AG04450 (cell line): ENCODE results near the gene EMSY. TPM values are rescaled to one million over a fixed set of nuclear protein-coding genes. Genes with fewer than 3 reads are reported as not detected.

ENCODE experiments used
- CTCF ChIA-PET: fragments of 300-600, 350-600 bp; formaldehyde crosslinking; extraction: SDS; loops from one replicate; lab custom pipeline; 2022; ENCODE audit warnings: antibody characterized with exemption, inconsistent platforms; lab: Charles Lee
- POLR2A ChIA-PET: fragments of 350-600 bp; formaldehyde crosslinking; extraction: SDS; loops from one replicate; lab custom pipeline; 2021; ENCODE audit warnings: antibody characterized with exemption, inconsistent platforms; lab: Yijun Ruan, JAX
- DNase-seq: peaks from one replicate; pipeline ENCODE4 v3.0.0-alpha.2; 2011; ENCODE audit warnings: low read depth, low spot score
- H3K27ac ChIP-seq: one replicate; pipeline ENCODE4 v1.5.1; 2012; ENCODE audit warnings: low read depth, low read length, control low read depth
- H3K27me3 ChIP-seq: one replicate; pipeline ENCODE4 v1.6.0; 2012; ENCODE audit warnings: low read length; ENCODE audit not compliant: control insufficient read depth, insufficient read depth
- H3K4me3 ChIP-seq: 2 replicates; pipeline ENCODE4 v1.5.1; 2011; ENCODE audit warnings: mild to moderate bottlenecking, low read depth, low read length, control low read depth
- H3K9me3 ChIP-seq: 2 replicates; pipeline ENCODE4 v1.5.1; 2012; ENCODE audit warnings: low read length; ENCODE audit not compliant: control insufficient read depth, insufficient read depth
- polyA plus RNA-seq: library from polyadenylated mRNA; depleted of rRNA; stranded (reverse); fragments of >200 nt; gene quantifications from 2 replicates; pipeline ENCODE4 v1.2.3, GENCODE V29; 2011; rRNA removed
- small RNA-seq: library from RNA; depleted of rRNA; stranded (forward); fragments of <200 nt; gene quantifications from one replicate; pipeline ENCODE3, GENCODE V24; 2012; ENCODE audit warnings: low read depth; ENCODE audit not compliant: insufficient read length
- TF ChIP-seq, protein P1 (sequence below): IDR thresholded peaks from 2 replicates; pipeline ENCODE4 v1.5.1; 2011; ENCODE audit warnings: low read depth, low read length, control low read depth, inconsistent platforms

The EMSY gene
- polyA plus RNA-seq, 1 experiment = 18.6 TPM

DNA sequence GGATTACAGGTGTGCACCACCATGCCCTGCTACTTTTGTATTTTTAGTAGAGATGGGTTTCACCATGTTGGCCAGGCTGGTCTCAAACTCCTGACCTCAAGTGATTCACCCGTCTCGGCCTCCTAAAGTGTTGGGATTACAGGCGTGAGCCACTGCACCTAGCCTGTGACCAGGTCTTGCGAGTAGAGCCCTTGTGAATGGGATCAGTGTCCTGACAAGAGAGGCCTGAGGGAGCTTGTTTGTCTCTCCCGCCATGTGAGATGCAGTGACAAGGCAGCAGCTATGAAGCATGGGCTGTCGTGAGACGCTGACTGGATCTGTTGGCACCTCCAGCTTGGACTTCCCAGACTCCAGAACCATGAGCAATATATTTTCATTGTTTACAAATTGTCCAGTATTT, 156.5 kb downstream of the EMSY start:
- CTCF ChIA-PET = interaction anchor here (1.3 kb wide), 1 partner anchor 11 kb away, joined by 3 read pairs; no protein-coding TSS in a partner anchor

DNA sequence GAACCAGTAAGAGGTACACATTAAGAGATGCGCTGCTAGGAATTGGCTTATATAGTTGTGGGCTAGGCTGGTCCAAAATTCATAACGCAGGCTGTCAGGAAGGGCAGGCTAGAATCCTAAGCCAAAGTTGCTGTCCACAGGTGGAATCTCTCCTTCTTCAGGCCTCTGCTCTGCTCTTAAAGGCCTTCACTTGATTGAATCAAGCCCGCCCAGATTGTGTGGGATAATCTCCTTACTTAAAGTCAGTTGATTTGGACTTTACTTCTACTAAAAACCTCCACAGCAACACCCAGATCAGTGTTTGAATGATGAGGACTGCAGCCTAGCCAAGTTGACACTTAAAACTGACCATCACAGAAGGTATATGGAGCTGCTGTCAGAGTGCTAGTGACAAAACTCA, 156.9 kb downstream of the EMSY start:
- POLR2A ChIA-PET = no interaction called here
- H3K27me3 ChIP-seq = no peaks in the 10 kb centered on the region
- CTCF ChIA-PET = interaction anchor here (1.3 kb wide), 1 partner anchor 10 kb away, joined by 3 read pairs; no protein-coding TSS in a partner anchor

More for the DNA sequence above, 156.5 kb downstream of the EMSY start:
- H3K27ac ChIP-seq = no peak overlapping the region
- TF ChIP-seq, protein P1, sequence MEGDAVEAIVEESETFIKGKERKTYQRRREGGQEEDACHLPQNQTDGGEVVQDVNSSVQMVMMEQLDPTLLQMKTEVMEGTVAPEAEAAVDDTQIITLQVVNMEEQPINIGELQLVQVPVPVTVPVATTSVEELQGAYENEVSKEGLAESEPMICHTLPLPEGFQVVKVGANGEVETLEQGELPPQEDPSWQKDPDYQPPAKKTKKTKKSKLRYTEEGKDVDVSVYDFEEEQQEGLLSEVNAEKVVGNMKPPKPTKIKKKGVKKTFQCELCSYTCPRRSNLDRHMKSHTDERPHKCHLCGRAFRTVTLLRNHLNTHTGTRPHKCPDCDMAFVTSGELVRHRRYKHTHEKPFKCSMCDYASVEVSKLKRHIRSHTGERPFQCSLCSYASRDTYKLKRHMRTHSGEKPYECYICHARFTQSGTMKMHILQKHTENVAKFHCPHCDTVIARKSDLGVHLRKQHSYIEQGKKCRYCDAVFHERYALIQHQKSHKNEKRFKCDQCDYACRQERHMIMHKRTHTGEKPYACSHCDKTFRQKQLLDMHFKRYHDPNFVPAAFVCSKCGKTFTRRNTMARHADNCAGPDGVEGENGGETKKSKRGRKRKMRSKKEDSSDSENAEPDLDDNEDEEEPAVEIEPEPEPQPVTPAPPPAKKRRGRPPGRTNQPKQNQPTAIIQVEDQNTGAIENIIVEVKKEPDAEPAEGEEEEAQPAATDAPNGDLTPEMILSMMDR = no peak
- POLR2A ChIA-PET = no interaction called here
- H3K27me3 ChIP-seq = no peaks in the 10 kb centered on the region
- DNase-seq = no peak
- no peak overlapping the region for H3K4me3 ChIP-seq
- peaks cover 2% of the 10 kb centered on the region; the same call in 1 of the 2 replicates for H3K9me3 ChIP-seq

DNA sequence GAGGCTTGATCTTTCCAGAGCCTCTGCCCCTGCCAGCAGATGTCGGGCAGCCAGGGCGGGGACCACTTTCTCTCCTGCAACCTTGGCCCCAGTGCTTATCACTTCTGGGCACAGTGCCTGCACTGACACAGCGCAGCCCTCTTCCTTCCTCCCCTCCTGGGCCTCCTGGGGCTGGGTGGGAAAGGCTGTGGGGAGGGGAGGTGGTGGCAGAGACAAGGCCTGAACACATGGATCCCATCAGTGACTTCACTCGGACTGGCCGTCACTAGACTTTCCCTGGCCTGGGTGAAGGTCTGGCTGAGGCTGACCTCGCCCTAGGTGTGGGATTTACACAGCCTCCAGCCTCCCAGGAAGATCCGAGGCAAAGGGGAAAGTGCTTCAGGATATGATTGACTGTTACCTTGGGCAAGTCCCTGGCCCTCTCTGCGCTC, 157.6 kb downstream of the EMSY start:
- POLR2A ChIA-PET = no interaction called here
- Histone ChIP-seq H3K9me3 (peaks cover 2% of the 10 kb centered on the region; the same call in 1 of the 2 replicates), H3K4me3 (no peak overlapping the region), H3K27ac (no peak overlapping the region), H3K27me3 (no peaks in the 10 kb centered on the region)
- TF ChIP-seq, protein P1 = no peak
- CTCF ChIA-PET = no interaction called here
- no peak for DNase-seq

More for the DNA sequence above, 156.9 kb downstream of the EMSY start:
- TF ChIP-seq, protein P1 = no peak
- H3K27ac ChIP-seq = no peak overlapping the region
- peaks cover 2% of the 10 kb centered on the region; the same call in 1 of the 2 replicates for H3K9me3 ChIP-seq
- H3K4me3 ChIP-seq = no peak overlapping the region
- DNase-seq = no peak

Small RNA genes within 50 kb of the gene (small RNA-seq; reads per million reads assigned to genes)
- not detected for gene AP001189.2
- gene RF00019 = not detected

Other genes with a start within 250 kb of the EMSY start
- gene WNT11, start 238.5 kb upstream of the EMSY start, polyA plus RNA-seq = not detected in 2 replicates
- gene THAP12, start 63.9 kb upstream of the EMSY start, polyA plus RNA-seq = 38.2 and 54.7 TPM in 2 replicates
- 1.6 and 1.7 TPM in 2 replicates for gene GVQW3, start 63.7 kb upstream of the EMSY start, polyA plus RNA-seq
- gene LRRC32, start 225.7 kb downstream of the EMSY start, polyA plus RNA-seq = 10.9 and 14.2 TPM in 2 replicates